GF-D8 (cell line): Measurements from ENCODE around the gene MUS81.
"Not testable (repeated sequence)": the region's sequence is repeated elsewhere in the genome, so short reads cannot be mapped to it uniquely, and the experiment has no call there.

ENCODE experiments used
- DNase-seq: peaks from one replicate; lab custom pipeline; 2025; lab: John Stamatoyannopoulos, UW

Gene MUS81

DNA sequence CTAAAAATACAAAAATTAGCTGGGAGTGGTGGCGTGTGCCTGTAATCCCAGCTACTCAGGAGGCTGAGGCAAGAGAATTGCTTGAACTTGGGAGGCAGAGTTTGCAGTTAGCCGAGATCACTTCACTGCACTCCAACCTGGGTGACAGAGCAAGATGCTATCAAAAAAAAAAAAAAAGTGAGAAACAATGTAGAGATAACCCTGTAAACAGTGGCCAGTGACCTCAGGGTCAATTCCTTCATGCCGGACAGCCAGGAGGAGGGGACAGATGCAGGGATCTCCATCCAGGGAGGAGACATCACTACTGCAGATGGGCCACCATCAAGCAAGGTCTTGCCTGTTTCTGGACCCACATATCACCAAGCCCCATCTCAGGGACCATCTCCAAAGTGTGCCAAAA is 12.5 kb upstream of the MUS81 start:
- DNase-seq, result no peak

DNA sequence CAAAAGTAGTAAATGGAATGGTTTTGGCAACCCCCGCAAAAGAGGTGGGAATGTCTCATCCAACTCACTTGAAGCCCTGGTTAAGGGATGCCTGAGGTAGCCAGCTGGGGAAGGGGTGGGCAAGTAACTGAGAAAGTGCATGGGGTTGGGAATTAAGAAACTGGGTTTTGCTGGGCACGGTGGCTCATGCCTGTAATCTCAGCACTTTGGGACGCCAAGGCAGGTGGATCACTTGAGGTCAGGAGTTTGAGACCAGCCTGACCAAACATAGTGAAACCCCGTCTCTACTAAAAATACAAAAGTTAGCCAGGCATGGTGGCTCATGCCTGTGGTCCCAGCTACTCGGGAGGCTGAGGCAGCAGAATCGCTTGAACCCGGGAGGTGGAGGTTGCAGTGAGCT is 11.5 kb upstream of the MUS81 start:
- not testable (repeated sequence) for DNase-seq

DNA sequence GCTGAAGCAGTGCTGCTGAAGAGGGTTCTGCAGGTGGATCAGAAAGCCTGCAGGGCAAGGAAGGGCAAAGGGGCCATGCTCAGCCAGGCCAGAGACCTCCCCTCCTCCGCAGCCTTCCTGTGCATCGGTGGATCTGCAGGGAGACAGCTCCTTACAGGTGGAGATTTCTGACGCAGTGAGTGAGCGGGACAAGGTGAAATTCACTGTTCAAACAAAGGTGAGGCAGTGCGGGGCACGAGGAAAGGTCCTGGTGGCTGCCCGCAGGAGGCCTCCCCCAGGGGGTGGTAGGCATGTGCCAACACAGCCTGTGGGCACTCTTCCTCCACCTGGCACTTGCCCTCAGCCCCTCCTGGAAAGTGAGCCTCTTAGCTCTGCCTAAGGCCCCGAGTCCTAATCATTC is 10.9 kb upstream of the MUS81 start:
- DNase-seq, result no peak

DNA sequence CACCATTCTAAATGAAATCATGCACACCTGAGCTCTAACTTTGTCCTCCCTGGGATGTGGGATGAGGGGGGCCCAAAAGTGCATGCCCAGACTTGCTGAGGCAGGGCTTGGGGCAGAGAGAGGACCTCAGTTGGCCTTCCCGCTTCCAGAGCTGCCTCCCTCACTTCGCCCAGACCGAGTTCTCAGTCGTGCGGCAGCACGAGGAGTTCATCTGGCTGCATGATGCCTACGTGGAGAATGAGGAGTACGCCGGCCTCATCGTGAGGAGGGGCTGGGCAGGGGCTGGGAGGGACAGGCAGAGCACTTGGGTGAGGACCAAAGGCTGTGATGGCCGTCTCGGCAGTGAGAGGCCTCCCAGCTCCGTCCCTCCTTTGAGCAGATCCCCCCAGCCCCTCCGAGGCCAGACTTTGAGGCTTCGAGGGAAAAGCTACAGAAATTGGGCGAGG is 10.4 kb upstream of the MUS81 start:
- DNase-seq, result no peak

DNA sequence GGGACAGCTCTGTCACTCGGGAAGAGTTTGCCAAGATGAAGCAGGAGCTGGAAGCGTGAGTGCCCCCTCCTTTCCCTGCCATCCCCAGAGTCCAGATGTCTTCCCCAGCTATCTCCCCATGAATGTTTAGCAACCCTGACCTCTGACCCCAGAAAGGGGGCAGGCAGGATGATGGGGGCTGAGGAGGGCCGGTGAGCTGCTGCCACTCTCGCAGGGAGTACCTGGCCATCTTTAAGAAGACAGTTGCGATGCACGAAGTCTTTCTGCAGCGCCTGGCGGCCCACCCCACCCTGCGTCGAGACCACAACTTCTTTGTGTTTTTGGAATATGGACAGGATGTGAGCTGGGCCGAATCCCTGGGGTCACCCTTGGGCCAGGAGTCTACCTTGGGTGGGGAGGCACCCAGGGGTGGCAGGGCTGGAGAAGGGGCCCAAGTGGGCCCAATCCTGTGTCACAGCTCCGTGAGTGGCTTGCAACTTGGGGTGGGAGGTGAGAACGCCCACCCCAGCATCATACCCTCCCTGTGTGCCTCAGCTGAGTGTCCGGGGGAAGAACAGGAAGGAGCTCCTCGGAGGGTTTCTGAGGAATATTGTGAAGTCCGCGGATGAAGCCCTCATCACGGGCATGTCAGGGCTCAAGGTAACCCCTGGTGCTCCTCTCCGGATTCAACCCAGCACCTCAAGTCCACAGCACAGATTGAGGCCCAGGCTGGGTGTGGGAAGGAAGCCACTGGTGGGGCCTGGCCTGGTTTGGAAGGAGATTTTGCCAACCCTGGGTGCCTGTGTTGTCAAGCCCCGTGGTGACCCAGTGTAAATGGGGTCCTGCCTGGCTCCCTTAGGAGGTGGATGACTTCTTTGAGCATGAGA is 9.8 kb upstream of the MUS81 start:
- DNase-seq, result no peak

DNA sequence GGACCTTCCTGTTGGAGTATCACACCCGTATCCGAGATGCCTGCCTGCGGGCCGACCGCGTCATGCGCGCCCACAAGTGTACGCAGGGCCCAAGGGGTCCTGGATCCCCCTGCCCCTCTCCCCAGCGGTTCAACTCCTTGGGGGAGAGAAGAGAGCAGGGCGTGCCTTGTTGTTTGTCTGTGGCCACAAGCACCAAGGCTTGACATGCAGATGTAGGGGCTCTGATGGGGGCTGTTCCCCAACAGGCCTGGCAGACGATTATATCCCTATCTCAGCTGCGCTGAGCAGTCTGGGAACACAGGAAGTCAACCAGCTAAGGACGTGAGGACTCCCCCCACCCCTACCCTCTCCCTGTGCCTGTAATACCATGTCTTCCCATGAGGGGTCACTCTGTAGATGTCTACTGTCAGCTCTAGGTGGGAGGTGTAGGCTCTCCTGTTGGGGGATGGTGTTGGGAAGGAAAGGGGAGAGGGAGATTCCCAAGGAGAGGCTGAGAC is 9.1 kb upstream of the MUS81 start:
- DNase-seq, result no peak

DNA sequence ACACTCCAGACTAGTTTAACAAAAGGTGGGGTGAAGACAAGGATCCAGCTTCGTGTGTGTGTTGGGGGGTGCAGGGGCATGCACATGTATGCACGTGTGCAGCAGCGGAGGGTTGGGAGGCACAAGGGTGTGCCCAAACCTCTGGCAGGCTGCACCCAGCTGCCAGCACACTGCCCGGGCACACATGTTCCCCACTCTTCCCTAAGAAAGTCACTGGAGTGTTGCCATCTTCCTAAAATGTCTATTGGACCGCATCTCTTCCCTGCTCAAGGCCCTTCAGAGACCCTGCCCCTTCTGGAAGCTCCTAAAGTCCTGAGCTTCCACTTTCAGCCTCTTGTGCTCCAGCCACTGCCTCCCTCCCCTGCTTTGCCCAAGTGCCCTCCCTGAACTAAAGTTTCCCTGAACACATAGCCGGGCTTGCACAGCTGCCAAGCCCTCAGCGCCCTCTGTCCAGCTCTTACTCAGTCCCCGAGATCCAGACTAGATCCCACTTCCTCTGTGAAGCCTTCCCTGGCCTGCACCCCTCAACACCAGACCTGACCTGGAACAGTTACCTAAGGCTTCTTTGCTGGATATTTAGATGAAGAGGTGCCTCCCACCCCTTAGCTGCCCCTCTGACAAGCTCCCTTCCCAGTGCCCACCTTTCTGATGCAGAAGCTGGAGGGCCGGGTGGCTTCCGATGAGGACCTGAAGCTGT is 8.3 kb upstream of the MUS81 start:
- no peak for DNase-seq

DNA sequence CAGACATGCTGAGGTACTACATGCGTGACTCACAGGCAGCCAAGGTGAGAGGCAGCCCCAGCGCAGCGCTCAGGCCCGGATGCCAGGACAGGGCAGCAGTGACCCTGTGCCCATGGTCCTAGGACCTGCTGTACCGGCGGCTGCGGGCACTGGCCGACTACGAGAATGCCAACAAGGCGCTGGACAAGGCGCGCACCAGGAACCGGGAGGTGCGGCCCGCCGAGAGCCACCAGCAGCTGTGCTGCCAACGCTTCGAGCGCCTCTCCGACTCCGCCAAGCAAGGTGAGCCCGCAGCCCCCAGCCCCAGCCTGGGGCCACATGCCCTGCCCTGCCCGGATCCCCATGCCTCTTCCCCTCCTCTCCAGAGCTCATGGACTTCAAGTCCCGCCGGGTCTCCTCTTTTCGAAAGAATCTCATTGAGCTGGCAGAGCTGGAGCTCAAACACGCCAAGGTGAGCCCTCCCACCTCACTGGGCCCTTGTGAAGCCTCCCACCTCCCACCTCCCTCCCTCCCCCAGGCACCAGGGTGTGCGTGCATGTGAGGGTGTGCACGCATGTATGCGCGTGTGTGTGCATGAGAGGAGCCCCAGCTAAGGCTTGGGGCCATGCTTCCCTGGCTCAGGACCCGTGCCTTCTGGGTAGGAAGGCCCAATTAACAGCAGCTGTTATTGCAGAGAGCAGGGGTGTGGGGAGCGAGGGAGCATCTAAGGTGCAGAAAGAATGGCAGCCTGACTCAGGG is 7.6 kb upstream of the MUS81 start:
- DNase-seq, result no peak

DNA sequence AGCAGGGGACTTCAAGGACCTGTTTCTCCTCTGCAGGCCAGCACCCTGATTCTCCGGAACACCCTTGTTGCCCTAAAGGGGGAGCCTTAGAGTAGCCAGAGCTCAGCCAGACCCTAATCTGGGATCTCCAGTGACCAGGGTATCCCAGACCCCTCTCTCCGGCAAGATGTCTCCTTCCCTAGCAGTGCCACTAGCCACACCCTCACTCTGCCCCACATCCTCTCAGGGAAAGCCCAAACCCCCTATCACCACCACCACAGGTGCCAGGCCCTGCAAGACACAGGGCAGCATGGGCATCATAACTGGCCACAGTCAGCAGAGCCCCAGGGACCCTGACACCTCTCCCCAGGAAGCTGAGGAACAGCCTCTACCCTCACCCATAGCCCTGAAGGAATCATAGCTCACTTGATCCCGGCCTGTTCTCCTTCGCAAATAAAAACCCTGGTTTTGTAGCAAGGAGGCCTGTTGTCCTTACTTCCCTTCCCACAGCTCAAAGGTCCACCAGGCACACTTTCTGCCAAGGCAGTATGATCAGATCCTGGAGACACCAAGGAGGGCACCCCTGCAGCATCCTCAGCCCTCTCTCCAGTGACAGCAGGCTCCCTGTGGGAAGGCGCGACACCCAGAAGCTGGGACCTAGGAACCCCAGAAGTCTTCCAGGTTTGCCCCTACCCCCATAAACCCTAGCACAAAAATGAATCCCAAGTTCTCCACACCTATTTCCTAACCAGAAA is 6.8 kb upstream of the MUS81 start:
- DNase-seq, result no peak

DNA sequence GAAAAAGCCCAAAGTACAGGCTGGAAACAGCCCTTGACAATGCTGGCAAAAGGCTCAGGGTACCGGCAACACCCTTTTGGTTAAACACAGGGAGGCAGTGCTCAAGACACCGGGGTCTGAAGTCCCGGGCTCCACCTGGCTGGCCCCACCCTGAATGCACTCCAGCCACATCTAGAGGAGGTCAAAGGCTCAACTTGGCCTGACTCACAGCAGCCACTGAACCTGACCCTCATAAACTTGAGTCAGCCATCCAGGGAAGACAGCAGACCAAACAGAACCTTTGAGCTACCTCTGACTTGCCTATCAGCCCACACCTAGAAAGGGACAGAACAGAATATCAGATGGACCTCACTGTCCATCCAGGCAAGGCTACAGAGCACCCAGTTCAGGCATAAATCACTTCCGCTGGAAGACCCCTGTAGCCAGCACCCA is 6.1 kb upstream of the MUS81 start:
- DNase-seq, result no peak

DNA sequence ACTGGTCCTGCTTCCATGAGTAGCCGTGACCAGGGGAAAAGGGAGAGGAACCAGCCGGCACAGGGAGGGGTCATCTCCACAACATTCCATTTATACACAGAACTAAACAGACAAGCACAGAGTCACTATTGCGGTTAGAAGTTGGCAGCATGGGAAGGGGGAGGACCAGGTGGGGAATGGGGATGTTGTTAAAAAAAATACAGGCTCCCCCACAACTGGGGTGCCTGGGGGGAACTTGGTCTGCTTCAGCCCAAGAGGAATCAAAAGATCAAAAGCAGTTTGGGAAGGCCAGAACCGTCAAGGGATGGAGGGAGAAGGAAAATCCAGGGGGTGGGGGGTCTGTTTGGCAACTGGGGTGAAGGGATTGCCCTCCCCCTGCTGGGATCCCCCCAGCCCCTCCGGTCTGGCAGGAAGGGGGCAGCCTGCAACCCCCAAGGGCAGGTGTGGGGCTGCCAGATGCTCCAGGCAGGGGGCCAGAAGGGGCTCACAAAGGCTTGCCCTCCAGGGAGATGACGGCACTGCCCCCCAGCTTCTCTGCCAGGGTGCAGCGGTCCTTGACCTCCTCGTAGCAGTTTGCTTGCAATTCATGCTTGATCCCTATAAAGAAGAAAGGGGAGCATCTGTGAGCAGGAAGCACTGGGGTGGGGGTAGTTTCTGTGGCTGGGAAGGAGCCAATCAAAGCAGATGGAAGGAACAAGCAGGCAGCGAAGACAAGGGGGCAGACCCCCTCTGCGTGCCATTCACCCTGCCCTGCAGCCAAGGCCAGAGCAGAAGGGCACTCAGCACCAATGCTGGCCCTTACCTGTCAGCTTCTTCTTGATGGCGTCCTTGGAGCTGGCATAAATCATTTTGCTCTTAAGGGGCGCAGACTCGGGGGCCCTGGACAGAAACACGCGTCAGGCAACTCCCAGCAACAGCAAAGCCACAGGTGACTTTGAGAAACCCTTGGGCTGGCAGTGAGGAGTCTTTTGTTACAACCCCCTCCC is 5.1 kb upstream of the MUS81 start:
- DNase-seq, result no peak

DNA sequence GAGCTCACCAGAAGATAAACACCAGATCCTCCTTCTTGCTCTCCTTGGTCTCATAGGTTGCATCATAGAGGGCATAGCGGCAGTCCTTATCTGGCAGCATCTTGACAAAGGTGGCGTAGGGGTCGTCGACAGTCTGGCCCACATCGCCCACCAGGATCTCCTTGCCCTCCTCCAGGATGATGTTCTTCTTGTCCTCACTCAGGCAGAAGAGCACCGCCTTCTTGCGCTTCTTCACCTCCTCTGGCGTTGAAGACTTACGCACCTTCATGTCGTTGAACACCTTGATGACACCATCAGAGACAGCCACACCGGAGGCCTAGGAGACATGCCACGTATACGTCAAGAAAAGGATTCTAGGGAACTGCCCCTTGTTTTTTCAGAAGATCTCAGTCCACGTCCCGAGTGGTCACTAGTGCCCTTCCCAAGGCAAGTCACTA is 4.3 kb upstream of the MUS81 start:
- DNase-seq, result no peak

DNA sequence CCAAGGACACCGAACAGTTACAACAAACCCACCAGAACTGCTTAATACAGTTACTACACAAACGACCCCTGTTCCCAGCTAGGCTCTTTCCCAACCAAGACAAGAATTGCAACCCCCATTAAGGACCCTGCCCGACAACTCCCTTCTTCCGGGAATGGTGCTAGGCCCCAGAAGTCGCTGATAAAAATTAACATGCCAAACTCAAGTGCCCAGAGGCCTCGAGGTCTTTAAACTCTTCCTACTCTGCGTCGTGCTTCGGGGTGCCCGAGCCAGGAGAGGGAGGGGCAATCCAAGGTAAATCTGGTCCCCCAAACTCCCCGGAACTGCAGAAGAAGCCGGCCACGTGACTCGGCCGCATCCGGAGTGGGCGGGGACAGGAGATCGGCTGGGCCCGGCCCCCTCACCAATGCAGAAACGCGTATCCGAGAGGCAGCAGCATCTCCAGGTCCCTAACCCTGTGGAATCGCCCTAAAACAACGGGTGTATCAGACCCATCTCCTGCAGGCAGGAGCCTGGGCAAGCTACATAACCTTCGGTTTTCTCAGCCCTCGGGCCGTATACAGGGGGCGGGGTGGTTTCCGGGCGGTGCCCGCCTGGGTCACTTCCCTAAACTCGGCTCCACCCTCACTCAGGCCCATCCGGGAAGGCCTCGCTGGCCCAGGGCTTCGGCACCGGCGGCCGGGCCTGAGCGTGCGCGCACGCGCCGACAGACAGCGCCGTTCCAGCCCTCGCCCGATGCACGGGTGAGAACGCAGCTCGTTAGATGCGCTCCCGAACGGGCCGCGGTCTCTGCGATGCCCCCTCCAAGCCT is 3.3 kb upstream of the MUS81 start:
- peak; percentile 71 for DNase-seq

DNA sequence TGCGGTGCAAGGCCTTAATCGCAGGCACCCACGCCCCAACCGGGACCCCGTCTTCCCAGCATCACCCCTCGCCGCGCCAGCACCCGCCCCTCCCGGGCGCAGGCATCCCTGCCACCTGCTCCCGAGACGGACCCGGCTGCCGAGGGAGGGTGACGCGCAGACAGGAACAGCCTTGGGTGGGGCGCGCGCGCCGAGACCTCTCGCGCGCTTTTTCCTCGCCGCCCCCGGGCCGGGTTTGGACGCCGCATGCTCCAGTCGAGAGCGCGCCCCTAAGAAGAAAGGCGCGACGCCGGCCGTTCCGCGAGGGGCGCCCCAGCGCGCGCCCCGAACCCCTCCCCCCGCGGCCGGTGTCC is 2.8 kb upstream of the MUS81 start:
- DNase-seq, result no peak

DNA sequence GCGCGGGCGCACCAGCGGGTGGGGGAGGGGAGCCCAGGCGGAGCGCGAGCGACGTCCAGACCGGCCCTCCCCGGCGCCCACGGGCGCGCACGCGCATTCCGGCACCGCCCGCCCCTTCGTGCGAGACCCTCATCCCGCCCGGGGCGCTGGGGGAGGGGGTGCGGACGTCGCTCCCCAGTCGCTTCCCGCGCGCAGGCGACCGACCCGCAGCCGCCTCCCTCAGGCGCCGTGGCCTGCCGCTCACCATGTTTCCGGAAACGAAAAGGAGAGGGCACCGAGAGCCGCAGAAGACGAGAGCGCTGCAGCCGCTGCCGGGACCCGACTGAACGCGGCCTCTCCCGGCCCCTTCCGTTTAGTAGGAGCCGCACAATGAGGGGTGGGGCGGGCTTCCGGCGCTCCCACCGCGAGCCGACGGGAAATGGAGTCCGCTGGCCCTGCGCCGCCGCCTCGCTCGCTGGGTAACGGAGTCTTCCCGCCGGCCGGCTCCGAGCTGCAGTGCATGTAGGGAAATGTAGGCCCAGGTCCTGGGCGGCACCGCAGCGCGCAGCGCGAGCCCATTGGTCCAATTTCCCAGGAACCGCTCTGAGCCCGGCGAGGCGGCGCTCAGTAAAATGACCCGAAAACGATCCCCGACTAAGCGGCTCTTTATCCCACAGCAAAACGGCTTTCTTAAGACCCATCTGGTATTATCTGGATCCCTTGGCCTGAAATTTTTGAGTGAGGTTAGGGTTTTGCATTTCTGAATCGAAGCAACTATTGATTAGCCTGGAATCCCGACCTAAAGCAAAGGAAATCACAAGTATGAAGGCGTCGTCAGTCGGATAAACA is 2.2 kb upstream of the MUS81 start, which contains the start of gene CFL1:
Gene CFL1, minus strand, starts transcription at position 328 of the 828 bp plus-strand sequence. Its CDS starts 81 bp downstream, at position 247.
- peak; percentile 91 for DNase-seq

DNA sequence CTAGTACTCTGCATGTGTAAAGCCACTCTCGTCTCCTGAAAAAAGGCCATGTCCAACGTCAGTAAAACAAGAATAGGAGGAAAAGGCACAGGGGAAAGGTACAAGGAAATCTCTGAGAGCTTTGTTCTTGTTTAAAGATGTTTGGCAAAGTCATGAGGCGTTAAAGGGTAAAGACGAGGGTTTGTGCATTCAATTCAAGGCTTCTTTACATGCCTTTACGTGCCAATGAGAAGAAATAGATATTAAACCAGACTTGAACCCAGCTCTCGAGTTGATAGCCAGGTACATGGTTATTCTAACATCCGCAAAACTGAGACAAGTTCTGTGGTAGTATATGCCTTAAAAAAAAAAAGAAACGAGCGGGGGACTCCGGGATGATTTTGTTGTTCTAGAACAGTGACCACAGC is 1.5 kb upstream of the MUS81 start:
- no peak for DNase-seq

DNA sequence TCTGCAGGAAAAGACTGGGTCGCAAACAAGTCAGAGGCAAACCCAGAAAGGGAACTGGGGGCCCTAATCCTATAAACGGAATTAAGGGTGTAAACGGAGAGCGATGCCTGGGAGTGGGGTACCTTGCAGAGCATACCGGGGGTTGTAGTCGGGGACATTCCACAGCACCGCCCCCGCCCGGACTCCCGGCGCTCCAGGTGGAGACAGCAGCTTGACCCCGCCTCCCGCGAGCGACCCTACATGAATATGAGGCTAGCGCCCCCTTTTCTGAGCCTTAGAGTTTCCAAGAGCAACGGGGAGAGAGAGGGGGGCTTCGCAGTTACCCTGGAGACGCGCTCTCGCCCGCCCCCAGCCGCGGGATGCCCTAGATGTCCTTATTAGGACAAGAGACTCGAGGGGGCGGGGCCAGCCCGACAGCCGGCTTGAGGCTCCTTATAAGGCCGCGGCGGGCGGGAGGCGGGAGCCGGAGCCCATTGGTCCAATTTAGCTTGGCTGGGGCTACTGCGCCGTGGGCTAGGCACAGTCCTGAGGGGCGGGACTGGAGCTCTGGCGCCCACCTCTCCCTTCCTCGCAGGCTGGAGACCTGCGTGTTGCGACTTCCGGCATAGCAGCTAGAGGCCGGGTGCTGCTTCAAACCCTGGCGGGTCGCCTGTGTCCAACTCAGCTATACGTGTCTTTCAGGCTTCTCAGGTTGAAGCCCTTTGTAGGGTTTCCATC is 980 bp upstream of the MUS81 start:
- DNase-seq, result peak; percentile 97

DNA sequence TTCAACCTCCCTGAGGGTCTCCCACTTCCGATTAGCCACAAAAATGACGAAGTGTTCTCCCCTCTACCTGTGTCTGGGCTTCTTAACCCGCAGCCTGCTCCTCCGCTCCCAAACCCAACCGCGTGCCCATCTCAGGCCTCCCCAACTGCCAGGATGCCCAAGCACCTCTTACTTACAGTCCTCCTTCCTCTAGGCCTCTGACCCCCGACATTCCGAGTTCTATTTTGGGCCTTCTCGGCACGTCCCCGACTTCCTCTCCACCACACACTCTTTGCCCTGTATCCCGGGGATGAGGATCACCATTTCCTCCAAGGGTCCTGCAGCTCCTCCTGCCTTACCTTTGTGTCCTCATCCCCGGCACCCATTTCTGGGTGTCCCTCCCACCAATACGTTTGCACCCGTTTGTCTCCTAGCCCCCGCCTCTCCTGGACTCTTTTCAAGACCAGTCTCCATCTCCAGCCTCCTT is 388 bp upstream of the MUS81 start:
- no peak for DNase-seq
